NCI-H2227 (cell line): ENCODE measurements around the gene AMIGO1.

ENCODE experiments used
- DNase-seq: peaks from one replicate; lab custom pipeline; 2025; ENCODE audit not compliant: unreplicated experiment; lab: John Stamatoyannopoulos, UW

The AMIGO1 gene

GRCh38 chr1:109466125-109466451 lies 43.4 kb downstream of the AMIGO1 start:
- DNase-seq, result no peak

- no peak for DNase-seq
Measured at GRCh38 chr1:109457819-109458218, 51.7 kb downstream of the AMIGO1 start.

GRCh38 chr1:109454497-109455133 lies 54.9 kb downstream of the AMIGO1 start:
- DNase-seq, result no peak
